HEK293 (cell line): ENCODE measurements around the gene KLHL36.

Experiments used
- BCL11A ChIP-seq: fragments of 450-650 bp; formaldehyde crosslinking; IDR thresholded peaks from 2 replicates; pipeline ENCODE4 v1.5.1; 2016; ENCODE audit warnings: low read depth, missing biosample characterization, missing genetic modification characterization
- MEIS1 ChIP-seq: sonication (generic); formaldehyde crosslinking; IDR thresholded peaks from 2 replicates; pipeline ENCODE4 v1.8.1; 2022; ENCODE audit warnings: missing genetic modification reagents, mild to moderate bottlenecking, borderline replicate concordance
- MZF1 ChIP-seq: fragments of 450-650 bp; formaldehyde crosslinking; IDR thresholded peaks from 2 replicates; pipeline ENCODE4 v1.5.1; 2017; ENCODE audit warnings: missing biosample characterization, missing genetic modification characterization, borderline replicate concordance
- REPIN1 ChIP-seq: fragments of 450-650 bp; formaldehyde crosslinking; IDR thresholded peaks from 2 replicates; pipeline ENCODE4 v1.5.1; 2017; ENCODE audit warnings: missing biosample characterization, missing genetic modification characterization, low read depth
- ZBTB21 ChIP-seq: fragments of 450-650 bp; formaldehyde crosslinking; IDR thresholded peaks from 2 replicates; pipeline ENCODE4 v1.5.1; 2017; ENCODE audit warnings: missing biosample characterization, missing genetic modification characterization
- ZBTB48 ChIP-seq: fragments of 450-650 bp; formaldehyde crosslinking; IDR thresholded peaks from 2 replicates; pipeline ENCODE4 v1.5.1; 2016; ENCODE audit warnings: missing biosample characterization, missing genetic modification characterization
- ZNF529 ChIP-seq: fragments of 450-650 bp; formaldehyde crosslinking; IDR thresholded peaks from 2 replicates; pipeline ENCODE4 v1.5.1; 2017; ENCODE audit warnings: missing genetic modification characterization, missing biosample characterization; ENCODE audit not compliant: insufficient replicate concordance
- ZNF621 ChIP-seq: fragments of 450-650 bp; formaldehyde crosslinking; IDR thresholded peaks from 2 replicates; pipeline ENCODE4 v1.5.1; 2017; ENCODE audit warnings: missing biosample characterization, missing genetic modification characterization
- TF ChIP-seq, protein P1 (sequence below): fragments of 450-650 bp; formaldehyde crosslinking; IDR thresholded peaks from 2 replicates; pipeline ENCODE4 v1.5.1; 2016; ENCODE audit warnings: missing biosample characterization, missing genetic modification characterization
- TF ChIP-seq, protein P2 (sequence below): sonication (generic); formaldehyde crosslinking; IDR thresholded peaks from 2 replicates; pipeline ENCODE4 v1.8.1; 2022; ENCODE audit warnings: mild to moderate bottlenecking, moderate library complexity, missing genetic modification reagents

DNA sequence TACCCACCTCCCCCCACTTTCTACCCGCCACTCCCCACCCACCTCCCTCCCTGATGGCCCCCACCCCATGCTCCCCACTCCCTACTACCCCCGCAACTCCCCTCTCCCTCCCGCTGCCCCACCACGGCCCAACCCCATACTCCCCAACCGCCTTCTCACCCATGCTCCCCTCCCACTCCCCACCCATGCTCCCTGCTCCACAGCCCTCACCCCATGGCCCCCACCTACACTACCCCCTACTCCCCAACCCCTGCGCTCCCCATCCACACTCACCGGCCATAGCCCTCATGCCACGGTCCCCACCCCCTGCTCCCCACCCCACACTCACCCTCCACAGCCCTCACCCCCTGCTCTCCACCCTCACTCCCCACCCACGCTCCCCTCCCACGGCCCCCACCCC, 44.4 kb upstream of the KLHL36 start:
- TF ChIP-seq BCL11A (tag by site-specific recombination) (no peak), ZNF621 (tag by site-specific recombination) (no peak), MZF1 (tag by site-specific recombination) (no peak), ZBTB21 (tag by site-specific recombination) (no peak), MEIS1 (no peak), ZBTB48 (tag by site-specific recombination) (no peak), ZNF529 (no peak), REPIN1 (tag by site-specific recombination) (no peak)
- TF ChIP-seq, protein P1, sequence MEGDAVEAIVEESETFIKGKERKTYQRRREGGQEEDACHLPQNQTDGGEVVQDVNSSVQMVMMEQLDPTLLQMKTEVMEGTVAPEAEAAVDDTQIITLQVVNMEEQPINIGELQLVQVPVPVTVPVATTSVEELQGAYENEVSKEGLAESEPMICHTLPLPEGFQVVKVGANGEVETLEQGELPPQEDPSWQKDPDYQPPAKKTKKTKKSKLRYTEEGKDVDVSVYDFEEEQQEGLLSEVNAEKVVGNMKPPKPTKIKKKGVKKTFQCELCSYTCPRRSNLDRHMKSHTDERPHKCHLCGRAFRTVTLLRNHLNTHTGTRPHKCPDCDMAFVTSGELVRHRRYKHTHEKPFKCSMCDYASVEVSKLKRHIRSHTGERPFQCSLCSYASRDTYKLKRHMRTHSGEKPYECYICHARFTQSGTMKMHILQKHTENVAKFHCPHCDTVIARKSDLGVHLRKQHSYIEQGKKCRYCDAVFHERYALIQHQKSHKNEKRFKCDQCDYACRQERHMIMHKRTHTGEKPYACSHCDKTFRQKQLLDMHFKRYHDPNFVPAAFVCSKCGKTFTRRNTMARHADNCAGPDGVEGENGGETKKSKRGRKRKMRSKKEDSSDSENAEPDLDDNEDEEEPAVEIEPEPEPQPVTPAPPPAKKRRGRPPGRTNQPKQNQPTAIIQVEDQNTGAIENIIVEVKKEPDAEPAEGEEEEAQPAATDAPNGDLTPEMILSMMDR (tag by site-specific recombination): no peak
- TF ChIP-seq, protein P2, sequence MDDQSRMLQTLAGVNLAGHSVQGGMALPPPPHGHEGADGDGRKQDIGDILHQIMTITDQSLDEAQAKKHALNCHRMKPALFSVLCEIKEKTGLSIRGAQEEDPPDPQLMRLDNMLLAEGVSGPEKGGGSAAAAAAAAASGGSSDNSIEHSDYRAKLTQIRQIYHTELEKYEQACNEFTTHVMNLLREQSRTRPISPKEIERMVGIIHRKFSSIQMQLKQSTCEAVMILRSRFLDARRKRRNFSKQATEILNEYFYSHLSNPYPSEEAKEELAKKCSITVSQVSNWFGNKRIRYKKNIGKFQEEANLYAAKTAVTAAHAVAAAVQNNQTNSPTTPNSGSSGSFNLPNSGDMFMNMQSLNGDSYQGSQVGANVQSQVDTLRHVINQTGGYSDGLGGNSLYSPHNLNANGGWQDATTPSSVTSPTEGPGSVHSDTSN (CRISPR knock-in tag): no peak
